HFF-Myc (cell line): ENCODE data around the gene CA5B.
A peak's percentile ranks its signal among the peaks of the same experiment; 100 is the strongest.
"Not testable (repeated sequence)": the region's sequence is repeated elsewhere in the genome, so short reads cannot be mapped to it uniquely, and the experiment has no call there.

Experiments
- DNase-seq: peaks from one replicate; pipeline ENCODE4 v3.0.0-alpha.2; 2011; ENCODE audit warnings: low read depth; ENCODE audit errors: extremely low read depth
- H3K4me3 ChIP-seq: replicated peaks from 2 replicates; pipeline ENCODE4 v1.5.1; 2011; ENCODE audit warnings: low read depth, mild to moderate bottlenecking, control low read depth, low read length
- TF ChIP-seq, protein P1 (sequence below): IDR thresholded peaks from 2 replicates; pipeline ENCODE4 v1.5.1; 2012; ENCODE audit warnings: mild to moderate bottlenecking, low read depth, low read length, control low read depth; ENCODE audit errors: missing control alignments

CA5B gene, protein sequence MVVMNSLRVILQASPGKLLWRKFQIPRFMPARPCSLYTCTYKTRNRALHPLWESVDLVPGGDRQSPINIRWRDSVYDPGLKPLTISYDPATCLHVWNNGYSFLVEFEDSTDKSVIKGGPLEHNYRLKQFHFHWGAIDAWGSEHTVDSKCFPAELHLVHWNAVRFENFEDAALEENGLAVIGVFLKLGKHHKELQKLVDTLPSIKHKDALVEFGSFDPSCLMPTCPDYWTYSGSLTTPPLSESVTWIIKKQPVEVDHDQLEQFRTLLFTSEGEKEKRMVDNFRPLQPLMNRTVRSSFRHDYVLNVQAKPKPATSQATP

DNA sequence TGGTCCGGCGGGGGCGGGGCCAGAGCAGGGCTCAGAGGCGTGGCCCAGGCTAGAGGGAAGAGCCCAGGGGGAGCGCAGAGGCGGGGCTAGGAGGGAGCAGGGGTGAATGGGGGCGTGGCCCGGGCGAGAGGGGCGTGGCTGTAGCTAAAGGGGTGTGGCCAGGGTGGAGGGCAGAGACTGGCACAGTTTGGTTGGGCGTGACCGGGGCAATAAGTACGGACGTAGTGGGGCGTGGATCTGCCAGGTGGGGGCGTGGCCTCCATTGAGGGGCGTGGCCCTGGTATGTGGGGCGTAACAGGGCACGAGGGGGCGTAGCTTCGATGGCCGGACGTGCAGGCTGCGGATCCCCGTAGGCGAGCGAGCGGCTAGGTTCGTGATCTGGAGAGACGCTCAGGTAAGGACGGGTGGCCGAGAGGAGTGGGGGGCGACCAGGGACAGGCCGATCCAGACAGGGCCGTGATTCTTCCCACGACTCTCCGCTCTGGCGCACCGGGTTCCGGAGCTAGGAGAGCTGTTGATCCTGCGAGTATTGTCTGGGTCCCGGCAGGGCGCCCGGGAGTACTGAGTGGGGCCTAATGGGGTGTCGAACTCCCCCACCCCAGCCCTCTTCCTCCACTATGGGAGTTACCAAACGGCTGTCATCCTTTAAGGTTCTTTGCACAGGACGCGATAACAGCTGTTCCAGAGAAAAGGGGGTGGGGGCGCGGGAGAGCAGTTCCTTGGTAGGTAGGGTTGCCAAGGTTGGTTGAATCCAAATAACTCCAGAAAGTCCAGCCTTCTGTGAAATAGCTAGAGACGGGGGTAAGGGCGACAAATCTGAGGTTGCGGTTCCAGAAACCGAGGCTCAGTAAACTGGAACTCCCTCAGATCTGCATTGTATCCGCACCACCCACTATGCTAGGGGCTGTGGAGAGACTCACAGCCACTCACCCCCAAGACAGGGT lies at the start of gene CA5B:
Gene CA5B (plus strand): TSS at position 312 of the 944 bp plus-strand sequence. CDS start 11,754 bp downstream, outside the sequence.
- TF ChIP-seq, protein P1, sequence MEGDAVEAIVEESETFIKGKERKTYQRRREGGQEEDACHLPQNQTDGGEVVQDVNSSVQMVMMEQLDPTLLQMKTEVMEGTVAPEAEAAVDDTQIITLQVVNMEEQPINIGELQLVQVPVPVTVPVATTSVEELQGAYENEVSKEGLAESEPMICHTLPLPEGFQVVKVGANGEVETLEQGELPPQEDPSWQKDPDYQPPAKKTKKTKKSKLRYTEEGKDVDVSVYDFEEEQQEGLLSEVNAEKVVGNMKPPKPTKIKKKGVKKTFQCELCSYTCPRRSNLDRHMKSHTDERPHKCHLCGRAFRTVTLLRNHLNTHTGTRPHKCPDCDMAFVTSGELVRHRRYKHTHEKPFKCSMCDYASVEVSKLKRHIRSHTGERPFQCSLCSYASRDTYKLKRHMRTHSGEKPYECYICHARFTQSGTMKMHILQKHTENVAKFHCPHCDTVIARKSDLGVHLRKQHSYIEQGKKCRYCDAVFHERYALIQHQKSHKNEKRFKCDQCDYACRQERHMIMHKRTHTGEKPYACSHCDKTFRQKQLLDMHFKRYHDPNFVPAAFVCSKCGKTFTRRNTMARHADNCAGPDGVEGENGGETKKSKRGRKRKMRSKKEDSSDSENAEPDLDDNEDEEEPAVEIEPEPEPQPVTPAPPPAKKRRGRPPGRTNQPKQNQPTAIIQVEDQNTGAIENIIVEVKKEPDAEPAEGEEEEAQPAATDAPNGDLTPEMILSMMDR = no peak
- peak within 1 kb of the TSS; percentile 35 for H3K4me3 ChIP-seq

DNA sequence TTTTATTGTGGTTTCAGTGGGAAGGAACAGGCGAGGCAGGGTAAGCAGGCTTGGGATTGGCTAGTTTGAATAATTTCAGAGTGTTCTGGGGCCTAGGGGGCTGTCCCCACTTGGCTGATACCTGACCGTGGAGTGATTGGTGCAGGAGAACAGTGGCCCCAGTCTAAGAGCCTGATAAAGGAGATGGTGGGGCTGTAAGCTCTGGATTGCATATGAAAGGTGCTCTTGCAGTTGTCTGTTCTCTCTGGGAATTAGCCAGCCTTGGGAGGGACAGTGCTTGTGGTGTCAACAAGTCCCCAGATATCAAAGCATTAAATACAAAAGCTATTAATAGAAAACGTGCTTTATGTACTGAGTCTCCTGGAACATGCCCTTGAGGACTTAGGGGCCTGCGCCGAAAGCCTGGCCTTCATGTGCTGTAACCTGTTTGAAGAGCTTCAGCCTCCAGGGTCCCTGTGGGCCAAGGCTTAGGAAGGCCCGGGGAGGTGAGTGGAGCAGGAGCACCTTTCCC lies 43.1 kb upstream of the CA5B start:
- DNase-seq = no peak
- TF ChIP-seq, protein P1 = no peak
- H3K4me3 ChIP-seq = no peak overlapping the region

More for the DNA sequence above, at the start of gene CA5B:
- DNase-seq = peak; percentile 43

DNA sequence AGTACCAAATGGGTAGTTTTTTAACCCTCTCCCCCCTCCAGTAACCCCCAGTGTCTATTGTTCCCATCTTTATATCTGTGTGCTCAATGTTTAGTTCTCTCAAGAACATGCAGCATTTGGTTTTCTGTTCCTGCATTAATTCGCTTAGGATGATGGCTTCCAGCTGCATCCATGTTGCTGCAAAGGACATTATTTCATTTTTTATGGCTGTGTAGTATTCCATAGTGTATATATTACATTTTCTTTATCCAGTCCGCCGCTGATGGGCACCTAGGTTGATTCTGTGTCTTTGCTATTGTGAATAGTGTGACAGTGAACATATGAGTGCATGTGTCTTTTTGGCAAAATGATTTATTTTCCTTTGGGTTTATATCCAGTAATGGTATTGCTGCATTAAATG lies 41.6 kb upstream of the CA5B start:
- TF ChIP-seq, protein P1 = no peak
- DNase-seq = no peak
- H3K4me3 ChIP-seq = no peak overlapping the region

DNA sequence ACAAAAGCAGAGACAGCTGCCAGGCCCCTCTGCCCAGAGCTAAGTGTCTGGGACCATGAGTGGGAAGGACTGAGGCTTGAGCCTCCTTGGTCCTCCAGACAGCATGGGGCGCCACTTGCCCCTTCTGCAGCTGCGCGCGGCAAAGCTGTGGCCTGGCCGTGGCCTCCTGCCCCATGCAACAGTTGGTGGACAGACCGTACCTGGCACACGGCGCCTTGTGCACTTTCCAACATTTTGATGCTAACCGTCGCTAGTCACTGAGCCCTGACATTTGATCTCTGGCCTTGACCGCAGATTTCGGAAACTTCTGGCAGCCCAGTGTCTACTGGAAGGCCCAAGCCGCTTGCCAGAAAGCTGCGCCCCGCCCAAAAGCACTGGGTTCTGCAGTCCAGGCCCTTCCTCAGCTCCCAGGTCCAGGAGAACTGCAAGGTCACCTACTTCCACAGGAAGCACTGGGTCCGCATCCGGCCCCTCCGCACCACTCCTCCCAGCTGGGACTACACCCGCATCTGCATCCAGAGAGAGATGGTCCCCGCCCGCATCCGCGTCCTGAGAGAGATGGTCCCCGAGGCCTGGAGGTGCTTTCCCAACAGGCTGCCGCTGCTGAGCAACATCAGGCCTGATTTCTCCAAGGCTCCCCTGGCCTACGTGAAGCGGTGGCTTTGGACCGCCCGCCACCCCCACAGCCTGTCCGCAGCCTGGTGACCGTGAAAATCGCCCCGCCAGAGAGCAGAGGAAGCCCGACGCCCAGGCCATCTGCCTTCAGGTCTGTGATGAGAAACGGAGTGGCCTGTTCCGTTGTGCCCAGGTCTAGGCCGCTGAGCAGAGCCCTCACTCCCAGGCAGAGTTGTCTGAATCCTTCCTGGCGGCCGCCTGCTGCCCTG lies 35.3 kb upstream of the CA5B start:
- TF ChIP-seq, protein P1 = no peak
- no peak overlapping the region for H3K4me3 ChIP-seq

DNA sequence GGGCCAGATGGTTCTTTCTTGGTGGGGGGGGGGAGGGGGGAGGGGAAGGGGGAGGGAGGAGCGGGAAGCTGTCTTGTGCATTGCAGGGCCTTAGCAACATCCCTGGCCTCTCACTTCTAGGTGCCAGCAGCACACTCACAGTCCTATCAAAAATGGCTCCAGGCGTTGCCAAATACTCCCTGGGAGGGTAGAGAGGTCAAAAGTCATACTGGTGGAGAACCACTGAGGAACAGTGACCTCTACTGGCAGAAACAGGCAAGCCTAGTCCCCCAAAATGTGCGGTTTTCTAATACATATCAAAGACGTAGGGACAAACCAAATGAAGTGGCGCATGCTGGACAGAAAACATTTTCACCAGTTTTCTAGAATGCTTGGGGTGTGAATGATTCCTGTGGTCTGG lies 34.3 kb upstream of the CA5B start:
- H3K4me3 ChIP-seq, DNase-seq: not testable (repeated sequence)

More for the DNA sequence above, 35.3 kb upstream of the CA5B start:
- no peak for DNase-seq

DNA sequence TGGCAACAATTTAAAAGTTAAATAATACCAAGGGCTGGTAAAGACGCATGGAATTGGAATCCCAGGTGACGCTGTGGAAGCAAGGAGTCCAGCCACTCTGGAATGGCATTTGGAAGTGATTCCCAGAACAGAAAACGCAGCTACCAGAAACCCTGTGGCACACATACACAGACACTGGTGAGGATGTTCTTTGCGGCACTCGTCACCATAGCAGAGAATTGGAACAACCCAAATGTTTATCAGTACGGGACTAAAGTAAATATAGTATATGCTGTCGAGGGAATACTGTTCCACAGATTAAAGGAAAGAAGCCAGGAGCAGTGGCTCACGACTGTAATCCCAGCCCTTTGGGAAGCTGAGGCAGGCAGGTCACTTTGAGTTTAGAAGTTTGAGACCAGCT lies 33.8 kb upstream of the CA5B start:
- DNase-seq, H3K4me3 ChIP-seq: not testable (repeated sequence)

DNA sequence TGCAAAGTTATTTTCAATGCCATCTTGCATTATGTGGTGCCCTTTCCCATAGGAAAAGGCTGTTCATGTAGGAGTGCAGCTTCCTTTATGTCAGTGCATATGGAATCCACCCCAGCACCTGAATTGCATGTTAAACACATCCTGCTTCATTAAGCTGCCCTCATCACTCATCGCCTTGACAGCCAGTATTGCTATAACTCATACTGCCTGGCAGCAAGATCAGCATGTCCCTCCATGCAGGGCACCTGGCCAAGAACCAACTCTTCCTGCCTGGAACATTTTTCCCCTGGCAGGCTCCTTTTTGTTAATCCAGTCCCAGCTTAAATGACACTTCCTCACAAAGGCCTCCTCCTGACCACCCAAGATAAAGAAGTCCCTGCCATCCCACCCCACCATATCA lies 23.5 kb upstream of the CA5B start:
- no peak overlapping the region for H3K4me3 ChIP-seq
- DNase-seq = no peak
- TF ChIP-seq, protein P1 = no peak
